IMR-90 (cell line): ENCODE results near the gene GPR141. TPM values are rescaled to one million over a fixed set of nuclear protein-coding genes. Genes with fewer than 3 reads are reported as not detected.

Experiments used
- ATAC-seq: fragments of 200-7000 bp; cut with Tn5 transposase; 2 replicates; pipeline ENCODE4 v1.9.1; 2020; ENCODE audit warnings: low read depth, mild to moderate bottlenecking, moderate library complexity
- BruUV-seq: library from RNA; stranded (reverse); fragments of 400-500 nt; replicated peaks from 2 replicates; lab custom pipeline; 2021; lab: Mats Ljungman, UMichigan
- CTCF ChIA-PET: fragments of 300-600 bp; formaldehyde crosslinking; extraction: SDS; loops from one replicate; lab custom pipeline; 2021; ENCODE audit warnings: antibody characterized with exemption; lab: Yijun Ruan, JAX
- POLR2A ChIA-PET: fragments of 300-600 bp; sonication (Branson Sonifier 250); formaldehyde crosslinking; loops from one replicate; lab custom pipeline; 2022; ENCODE audit warnings: antibody characterized with exemption; ENCODE audit not compliant: unreplicated experiment; lab: Charles Lee
- DNase-seq: peaks from one replicate; pipeline ENCODE4 v3.0.0; 2013
- H2AFZ ChIP-seq: replicated peaks from 2 replicates; pipeline ENCODE3; 2013; ENCODE audit warnings: low read length, mild to moderate bottlenecking; ENCODE audit not compliant: poor library complexity
- H2AK5ac ChIP-seq: 2 replicates; pipeline ENCODE4 v1.6.1; 2013; ENCODE audit warnings: low read depth, low read length, inconsistent platforms
- H2AK9ac ChIP-seq: replicated peaks from 2 replicates; pipeline ENCODE3; 2013; ENCODE audit warnings: mild to moderate bottlenecking, low read depth, low read length, moderate library complexity; ENCODE audit not compliant: poor library complexity
- H2BK120ac ChIP-seq: 2 replicates; pipeline ENCODE4 v1.6.1; 2013; ENCODE audit warnings: low read depth, low read length, inconsistent platforms
- H2BK15ac ChIP-seq: 3 replicates; pipeline ENCODE4 v1.6.1; 2013; ENCODE audit warnings: low read depth, low read length, inconsistent platforms
- H2BK20ac ChIP-seq: 2 replicates; pipeline ENCODE4 v1.6.1; 2013; ENCODE audit warnings: low read depth, mild to moderate bottlenecking, inconsistent platforms, low read length, moderate library complexity
- H2BK5ac ChIP-seq: 2 replicates; pipeline ENCODE4 v1.6.1; 2013; ENCODE audit warnings: mild to moderate bottlenecking, low read depth, low read length, inconsistent platforms; ENCODE audit not compliant: poor library complexity, severe bottlenecking
- H3K14ac ChIP-seq: replicated peaks from 2 replicates; pipeline ENCODE4 v1.6.1; 2013; ENCODE audit warnings: low read depth, low read length, inconsistent platforms
- H3K18ac ChIP-seq: 2 replicates; pipeline ENCODE4 v1.6.1; 2013; ENCODE audit warnings: low read depth, low read length, control low read depth
- H3K23ac ChIP-seq: 2 replicates; pipeline ENCODE4 v1.6.1; 2013; ENCODE audit warnings: low read depth, low read length, inconsistent platforms
- H3K27ac ChIP-seq: 2 replicates; pipeline ENCODE4 v1.5.1; 2013; ENCODE audit warnings: mild to moderate bottlenecking, control low read depth, low read length; ENCODE audit not compliant: insufficient read depth
- H3K27me3 ChIP-seq: 2 replicates; pipeline ENCODE4 v1.6.1; 2013; ENCODE audit warnings: low read length; ENCODE audit not compliant: control insufficient read depth, insufficient read depth
- H3K36me3 ChIP-seq: 2 replicates; pipeline ENCODE4 v1.6.1; 2013; ENCODE audit warnings: low read length, mixed read lengths; ENCODE audit not compliant: control insufficient read depth, insufficient read depth
- H3K4ac ChIP-seq: 2 replicates; pipeline ENCODE4 v1.6.1; 2013; ENCODE audit warnings: low read depth, low read length, inconsistent platforms
- H3K4me1 ChIP-seq: 2 replicates; pipeline ENCODE4 v1.6.1; 2013; ENCODE audit warnings: low read length, mixed read lengths; ENCODE audit not compliant: control insufficient read depth, insufficient read depth
- H3K4me2 ChIP-seq: 2 replicates; pipeline ENCODE4 v1.6.1; 2013; ENCODE audit warnings: low read depth, mild to moderate bottlenecking, control low read depth, low read length, moderate library complexity
- H3K4me3 ChIP-seq: 2 replicates; pipeline ENCODE4 v1.5.1; 2013; ENCODE audit warnings: low read depth, mild to moderate bottlenecking, control low read depth, low read length, moderate library complexity; ENCODE audit not compliant: insufficient read depth
- H3K56ac ChIP-seq: 2 replicates; pipeline ENCODE4 v1.6.1; 2013; ENCODE audit warnings: low read length, inconsistent platforms; ENCODE audit not compliant: insufficient read depth; ENCODE audit errors: extremely low read depth
- H3K79me1 ChIP-seq, 2 experiments: 2 replicates each; pipeline ENCODE4 v1.6.1; 2013; ENCODE audit warnings: low read length in 2 of 2, inconsistent platforms in 1 of 2, low read depth in 1 of 2
- H3K9ac ChIP-seq: 2 replicates; pipeline ENCODE4 v1.6.1; 2013; ENCODE audit warnings: low read depth, low read length, control low read depth
- H3K9me1 ChIP-seq: 2 replicates; pipeline ENCODE4 v1.6.1; 2013; ENCODE audit warnings: low read length, inconsistent platforms; ENCODE audit not compliant: insufficient read depth
- H3K9me3 ChIP-seq: 2 replicates; pipeline ENCODE4 v1.6.1; 2013; ENCODE audit warnings: low read length; ENCODE audit not compliant: control insufficient read depth, insufficient read depth
- H4K20me1 ChIP-seq: 2 replicates; pipeline ENCODE4 v1.6.1; 2013; ENCODE audit warnings: low read length, inconsistent platforms; ENCODE audit not compliant: insufficient read depth
- H4K5ac ChIP-seq: 2 replicates; pipeline ENCODE4 v1.6.1; 2013; ENCODE audit warnings: mild to moderate bottlenecking, low read depth, low read length, control low read depth
- H4K8ac ChIP-seq, 2 experiments: 2 replicates each; pipeline ENCODE4 v1.6.1; 2013; ENCODE audit warnings: low read depth in 2 of 2, low read length in 2 of 2, control low read depth in 1 of 2, inconsistent platforms in 1 of 2
- H4K91ac ChIP-seq: 2 replicates; pipeline ENCODE4 v1.6.1; 2013; ENCODE audit warnings: low read depth, low read length, inconsistent platforms; ENCODE audit not compliant: insufficient read depth
- BHLHE40 ChIP-seq: fragments of 150-350 bp; IDR thresholded peaks from 2 replicates; pipeline ENCODE4 v1.6.1; 2016; ENCODE audit warnings: mild to moderate bottlenecking, low read depth, low read length
- CEBPB ChIP-seq: IDR thresholded peaks from 2 replicates; pipeline ENCODE4 v1.6.1; 2012; ENCODE audit warnings: low read depth, low read length, improper control_type of control experiment
- FOS ChIP-seq: fragments of 150-350 bp; IDR thresholded peaks from 2 replicates; pipeline ENCODE4 v1.6.1; 2016; ENCODE audit warnings: low read depth, low read length
- MAFK ChIP-seq: IDR thresholded peaks from 2 replicates; pipeline ENCODE4 v1.6.1; 2012; ENCODE audit warnings: low read depth, low read length, improper control_type of control experiment
- MAZ ChIP-seq: IDR thresholded peaks from 2 replicates; pipeline ENCODE4 v1.6.1; 2012; ENCODE audit warnings: low read depth, mild to moderate bottlenecking, low read length, improper control_type of control experiment, moderate library complexity, borderline replicate concordance
- MXI1 ChIP-seq: IDR thresholded peaks from 2 replicates; pipeline ENCODE4 v1.6.1; 2012; ENCODE audit warnings: low read depth, mild to moderate bottlenecking, low read length, moderate library complexity, borderline replicate concordance
- POLR2A ChIP-seq: IDR thresholded peaks from 2 replicates; pipeline ENCODE4 v1.6.1; 2012; ENCODE audit warnings: mild to moderate bottlenecking, low read depth, low read length
- RAD21 ChIP-seq: IDR thresholded peaks from 2 replicates; pipeline ENCODE4 v1.6.1; 2012; ENCODE audit warnings: low read length, improper control_type of control experiment
- RCOR1 ChIP-seq: IDR thresholded peaks from 2 replicates; pipeline ENCODE4 v1.6.1; 2012; ENCODE audit warnings: mild to moderate bottlenecking, low read length, improper control_type of control experiment; ENCODE audit not compliant: insufficient replicate concordance
- SMC3 ChIP-seq: fragments of 150-350 bp; IDR thresholded peaks from 2 replicates; pipeline ENCODE4 v1.6.1; 2016; ENCODE audit warnings: low read depth, mild to moderate bottlenecking, antibody characterized with exemption, low read length, moderate library complexity
- WGBS, 2 experiments: methylation state at CpG; one replicate each; pipeline versions ENCODE4 v1.1.5 to v1.1.7; 2013; ENCODE audit warnings: missing lambda C conversion rate in 2 of 2; ENCODE audit not compliant: insufficient read length in 1 of 2; ENCODE audit errors: extremely low coverage in 2 of 2; 5-methylcytosine and 5-hydroxymethylcytosine counted together
- dilution Hi-C: fragments of 300-500 bp; cut with HindIII; formaldehyde crosslinking; loops from one replicate; pipeline ENCODE4 v1.14.3; 2018; ENCODE audit warnings: low sequenced_read_pairs; ENCODE audit not compliant: unreplicated experiment
- in situ Hi-C: fragments of 300-500 bp; cut with MboI; formaldehyde crosslinking; loops from 3 replicates; pipeline ENCODE4 v1.14.3; 2019; ENCODE audit warnings: low sequenced_read_pairs, inconsistent platforms, mixed read lengths
- intact Hi-C: fragments of 100-400 bp; cut with micrococcal nuclease; formaldehyde crosslinking; loops from 2 replicates; pipeline ENCODE4 v1.10.0; 2022
- polyA plus RNA-seq, 3 experiments: library from polyadenylated mRNA; depleted of rRNA; stranded (reverse); fragments of >200 nt; gene quantifications; 2 replicates each; pipeline ENCODE4 v1.2.3, GENCODE V29; 2012; ENCODE audit warnings: low replicate concordance in 1 of 3
- total RNA-seq: library from RNA; depleted of rRNA; stranded (reverse); fragments of >200 nt; gene quantifications from 2 replicates; pipeline ENCODE4 v1.2.3, GENCODE V29; 2012
- TF ChIP-seq, protein P1 (sequence below): fragments of 150-350 bp; IDR thresholded peaks from 2 replicates; pipeline ENCODE4 v1.6.1; 2017; ENCODE audit warnings: mild to moderate bottlenecking, antibody characterized with exemption, low read length, low read depth
- TF ChIP-seq, protein P2 (sequence below): fragments of 150-350 bp; IDR thresholded peaks from 2 replicates; pipeline ENCODE4 v1.6.1; 2016; ENCODE audit warnings: low read depth, mild to moderate bottlenecking, low read length, moderate library complexity, borderline replicate concordance
- TF ChIP-seq, protein P3 (sequence below): conservative IDR thresholded peaks from 2 replicates; pipeline ENCODE4 v1.5.1; 2012; ENCODE audit warnings: mild to moderate bottlenecking, low read depth, low read length, improper control_type of control experiment

Gene GPR141
- total and polyA plus RNA-seq, 2 of the 4 experiments (the other 2 are of a cell fraction) = not detected

DNA sequence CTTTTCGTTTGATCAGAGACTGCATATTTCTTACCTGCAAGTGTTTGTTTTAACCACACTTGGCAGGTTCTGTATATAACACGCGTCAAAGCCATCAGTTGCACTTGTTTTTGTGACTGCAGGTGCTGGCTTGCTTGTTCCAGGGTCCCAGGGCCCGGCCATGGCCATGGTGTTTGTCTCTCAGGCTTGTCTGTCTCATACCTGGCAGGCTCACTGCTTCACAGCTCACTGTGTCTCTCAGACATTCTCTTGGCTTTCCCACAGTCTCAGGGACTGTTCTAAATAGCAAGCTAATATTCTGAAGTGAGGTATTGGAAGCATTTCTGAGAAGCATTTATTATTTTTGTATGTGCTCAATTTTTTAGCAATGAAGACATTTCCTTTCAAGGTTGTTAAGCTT, 46.9 kb downstream of the GPR141 start:
- Histone ChIP-seq H2AK9ac (no peak overlapping the region), H2BK5ac (no peak overlapping the region), H3K14ac (no peak overlapping the region), H4K91ac (no peak overlapping the region), H2AFZ (no peak overlapping the region), H2BK20ac (no peak overlapping the region), H3K9me1 (no peaks in the 10 kb centered on the region), H3K4me3 (no peak overlapping the region), H3K27ac (no peak overlapping the region), H3K4me1 (no peaks in the 10 kb centered on the region), H3K18ac (no peak overlapping the region), H3K23ac (no peak overlapping the region), H3K27me3 (no peaks in the 10 kb centered on the region), H3K79me1 (no peaks in the 10 kb centered on the region), H2AK5ac (no peak overlapping the region), H2BK120ac (no peak overlapping the region), H3K4ac (no peak overlapping the region), H4K5ac (no peak overlapping the region), H3K9me3 (peaks cover 8% of the 10 kb centered on the region; the same call in 1 of the 2 replicates), H2BK15ac (no peak overlapping the region), H3K36me3 (no peaks in the 10 kb centered on the region), H3K9ac (no peak overlapping the region), H4K8ac (no peak overlapping the region), H4K20me1 (no peaks in the 10 kb centered on the region), H3K56ac (no peak overlapping the region), H3K4me2 (no peak overlapping the region)
- no peak for TF ChIP-seq POLR2A
- TF ChIP-seq, protein P1, sequence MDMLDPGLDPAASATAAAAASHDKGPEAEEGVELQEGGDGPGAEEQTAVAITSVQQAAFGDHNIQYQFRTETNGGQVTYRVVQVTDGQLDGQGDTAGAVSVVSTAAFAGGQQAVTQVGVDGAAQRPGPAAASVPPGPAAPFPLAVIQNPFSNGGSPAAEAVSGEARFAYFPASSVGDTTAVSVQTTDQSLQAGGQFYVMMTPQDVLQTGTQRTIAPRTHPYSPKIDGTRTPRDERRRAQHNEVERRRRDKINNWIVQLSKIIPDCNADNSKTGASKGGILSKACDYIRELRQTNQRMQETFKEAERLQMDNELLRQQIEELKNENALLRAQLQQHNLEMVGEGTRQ = no peak
- TF ChIP-seq, protein P2, sequence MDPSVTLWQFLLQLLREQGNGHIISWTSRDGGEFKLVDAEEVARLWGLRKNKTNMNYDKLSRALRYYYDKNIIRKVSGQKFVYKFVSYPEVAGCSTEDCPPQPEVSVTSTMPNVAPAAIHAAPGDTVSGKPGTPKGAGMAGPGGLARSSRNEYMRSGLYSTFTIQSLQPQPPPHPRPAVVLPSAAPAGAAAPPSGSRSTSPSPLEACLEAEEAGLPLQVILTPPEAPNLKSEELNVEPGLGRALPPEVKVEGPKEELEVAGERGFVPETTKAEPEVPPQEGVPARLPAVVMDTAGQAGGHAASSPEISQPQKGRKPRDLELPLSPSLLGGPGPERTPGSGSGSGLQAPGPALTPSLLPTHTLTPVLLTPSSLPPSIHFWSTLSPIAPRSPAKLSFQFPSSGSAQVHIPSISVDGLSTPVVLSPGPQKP = no peak
- TF ChIP-seq, protein P3, sequence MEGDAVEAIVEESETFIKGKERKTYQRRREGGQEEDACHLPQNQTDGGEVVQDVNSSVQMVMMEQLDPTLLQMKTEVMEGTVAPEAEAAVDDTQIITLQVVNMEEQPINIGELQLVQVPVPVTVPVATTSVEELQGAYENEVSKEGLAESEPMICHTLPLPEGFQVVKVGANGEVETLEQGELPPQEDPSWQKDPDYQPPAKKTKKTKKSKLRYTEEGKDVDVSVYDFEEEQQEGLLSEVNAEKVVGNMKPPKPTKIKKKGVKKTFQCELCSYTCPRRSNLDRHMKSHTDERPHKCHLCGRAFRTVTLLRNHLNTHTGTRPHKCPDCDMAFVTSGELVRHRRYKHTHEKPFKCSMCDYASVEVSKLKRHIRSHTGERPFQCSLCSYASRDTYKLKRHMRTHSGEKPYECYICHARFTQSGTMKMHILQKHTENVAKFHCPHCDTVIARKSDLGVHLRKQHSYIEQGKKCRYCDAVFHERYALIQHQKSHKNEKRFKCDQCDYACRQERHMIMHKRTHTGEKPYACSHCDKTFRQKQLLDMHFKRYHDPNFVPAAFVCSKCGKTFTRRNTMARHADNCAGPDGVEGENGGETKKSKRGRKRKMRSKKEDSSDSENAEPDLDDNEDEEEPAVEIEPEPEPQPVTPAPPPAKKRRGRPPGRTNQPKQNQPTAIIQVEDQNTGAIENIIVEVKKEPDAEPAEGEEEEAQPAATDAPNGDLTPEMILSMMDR = no peak
- TF ChIP-seq MAZ = no peak
- TF ChIP-seq SMC3 = no peak
- no peak for TF ChIP-seq RCOR1
- TF ChIP-seq CEBPB = no peak
- TF ChIP-seq FOS = no peak
- no peak for TF ChIP-seq RAD21
- TF ChIP-seq MAFK = no peak
- no peak for TF ChIP-seq BHLHE40
- no peak for TF ChIP-seq MXI1
- in situ Hi-C loops (no loop called here), dilution Hi-C loops (no loop called here), intact Hi-C loops (no loop called here)
- ATAC-seq (no peak), DNase-seq (no peak)
- no TSS peak for BruUV-seq
- 40% methylated on average over 2 of the region's 4 CpGs; no CpG with 5 or more reads in 1 of the 2 experiments for whole genome bisulfite sequencing, 2 experiments
- ChIA-PET POLR2A (no interaction called here), CTCF (no interaction called here)
